ENCODE measurements around the gene KRT38.
A peak's percentile ranks its signal among the peaks of the same experiment; 100 is the strongest.

KRT38 gene

DNA sequence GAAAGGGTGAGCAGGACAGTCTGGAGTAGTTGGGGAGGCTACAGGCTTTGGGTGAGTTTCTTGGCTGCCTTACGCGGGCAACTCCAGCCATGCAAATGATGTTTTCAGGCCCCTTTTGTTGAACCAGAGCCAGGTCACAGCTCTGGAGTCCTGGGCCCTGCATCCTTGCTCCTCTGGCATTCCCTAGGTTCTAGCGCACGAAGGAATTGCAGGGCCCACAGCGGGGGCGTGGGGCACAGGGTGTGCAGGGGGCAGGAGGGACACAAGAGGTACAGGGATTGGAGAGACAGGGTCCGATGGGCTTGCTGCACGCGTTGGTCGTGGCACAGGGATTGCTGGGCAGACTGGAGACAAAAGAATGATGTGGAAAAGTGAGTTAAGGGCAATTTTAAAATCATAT lies 47.0 kb downstream of the KRT38 start:
- no peak for DNase-seq

DNA sequence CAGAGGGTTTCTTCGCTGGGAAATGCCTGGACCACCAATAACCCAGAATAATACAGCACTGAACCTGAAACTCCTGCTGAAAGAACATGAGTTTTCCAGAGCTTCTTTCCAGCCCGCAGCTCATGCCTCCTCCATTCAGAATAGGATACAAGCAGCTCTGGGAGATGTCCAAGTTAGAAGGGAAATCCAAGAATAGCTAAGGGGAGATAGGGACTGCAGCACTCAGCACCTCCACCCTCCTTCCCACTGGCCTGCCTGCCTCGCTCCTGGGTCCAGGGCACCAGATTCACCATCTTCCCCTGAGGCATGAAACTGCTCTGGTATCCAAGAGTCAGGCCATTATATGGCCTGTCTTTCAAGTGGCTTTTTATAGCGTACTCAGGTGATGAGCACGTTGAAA lies 47.5 kb downstream of the KRT38 start:
- no peak for DNase-seq

DNA sequence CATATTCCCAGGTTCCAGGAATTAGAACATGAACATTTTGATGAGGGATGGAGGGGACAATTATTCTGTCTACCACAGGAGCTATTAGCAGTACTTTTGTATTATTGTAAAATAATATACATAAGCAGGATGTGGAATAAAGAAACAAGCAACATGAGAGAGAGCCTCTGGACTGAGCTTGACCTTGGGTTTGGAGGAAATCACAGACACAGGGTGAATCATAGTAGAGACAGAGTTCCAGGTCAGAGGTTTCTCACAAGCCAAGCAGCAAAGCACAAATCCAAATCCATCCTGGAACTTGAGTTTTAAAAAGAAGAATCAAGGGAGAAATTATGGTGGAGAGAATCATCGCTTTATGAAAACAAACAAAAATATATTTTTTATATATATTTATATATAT lies 48.5 kb downstream of the KRT38 start:
- peak; percentile 11 for DNase-seq

DNA sequence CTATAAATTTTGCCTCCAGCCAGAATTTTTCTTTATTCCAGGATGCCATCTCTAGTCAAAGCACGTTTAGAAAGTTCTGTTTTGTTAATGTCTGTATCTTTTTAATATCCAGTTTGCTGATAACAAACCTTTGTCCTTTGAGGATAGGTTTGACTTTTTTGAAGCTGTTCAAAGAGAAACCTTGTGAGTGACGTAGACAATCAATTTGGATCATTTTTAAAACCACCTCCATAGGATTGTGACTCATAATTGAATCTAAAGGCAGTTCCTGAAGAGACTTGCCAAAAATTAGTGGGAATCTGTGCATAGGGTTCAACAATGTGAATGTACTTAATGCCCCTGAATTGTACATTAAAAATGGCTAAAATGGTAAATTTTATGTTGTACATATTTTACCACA lies 49.2 kb downstream of the KRT38 start:
- no peak for DNase-seq

DNA sequence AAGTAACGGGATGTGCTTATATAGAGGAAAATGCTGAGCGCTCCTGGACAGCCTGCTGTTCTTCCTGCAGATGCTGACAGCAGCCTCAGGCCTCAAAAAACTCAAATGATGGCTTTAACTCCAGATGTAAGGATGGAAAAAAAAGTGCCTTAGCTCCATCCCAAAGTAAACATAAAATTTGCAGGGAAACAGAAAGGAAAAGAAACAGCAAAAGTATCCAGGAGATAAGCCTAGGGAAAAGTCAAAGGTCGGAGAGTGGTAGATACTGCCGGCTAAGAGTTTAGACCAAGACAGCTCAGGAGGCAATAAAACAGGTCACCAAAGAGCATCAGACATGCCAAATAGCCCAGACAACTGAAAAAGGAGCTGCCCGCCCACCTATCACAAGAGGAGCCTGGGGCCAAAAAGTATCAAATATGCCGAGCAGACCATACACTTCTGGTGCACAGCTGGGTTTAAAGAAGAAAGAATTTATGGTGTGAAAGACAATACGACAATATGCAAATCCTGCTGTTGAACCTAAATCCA lies 50.3 kb downstream of the KRT38 start:
- no peak for DNase-seq

DNA sequence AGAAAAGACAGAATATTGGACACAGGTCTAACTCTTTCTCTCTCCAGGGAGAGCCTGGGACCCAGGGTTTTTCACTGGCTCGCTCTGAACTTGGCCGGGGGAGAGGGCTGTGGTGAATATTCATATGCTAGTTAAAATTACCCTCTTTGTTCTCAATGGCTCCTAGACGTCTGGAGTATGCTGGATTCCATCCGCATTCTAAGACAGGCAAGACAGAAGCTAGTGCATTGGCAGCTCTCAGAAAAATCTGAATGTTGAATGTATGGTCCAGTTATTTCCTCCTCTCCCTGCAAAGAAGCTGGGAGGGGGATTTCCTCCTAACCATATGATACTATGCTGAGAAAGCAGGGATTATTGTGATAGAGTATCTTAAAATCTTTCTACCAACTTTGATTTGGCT lies 53.1 kb downstream of the KRT38 start:
- DNase-seq: no peak

DNA sequence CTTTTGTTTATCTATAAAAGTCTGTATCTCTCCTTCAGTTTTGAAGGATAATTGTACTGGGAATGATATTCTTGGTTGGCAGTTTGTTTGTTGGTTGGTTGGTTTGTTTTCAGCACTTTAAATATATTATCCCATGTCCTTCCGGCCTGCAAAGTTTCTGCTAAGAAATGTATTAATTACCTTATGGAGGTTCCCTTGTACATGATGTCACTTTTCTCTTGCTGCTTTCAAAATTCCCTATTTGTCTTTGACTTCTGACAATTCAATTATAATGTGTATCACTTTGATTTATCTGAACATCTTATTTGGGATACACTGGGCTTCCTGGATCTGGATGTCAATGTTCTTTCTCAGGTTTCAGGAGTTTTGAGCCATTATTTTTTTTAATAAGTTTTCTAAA lies 54.6 kb downstream of the KRT38 start:
- no peak for DNase-seq
